ENCODE results near the gene UNCX.
A peak's percentile ranks its signal among the peaks of the same experiment; 100 is the strongest.
"Not testable (repeated sequence)": the region's sequence is repeated elsewhere in the genome, so short reads cannot be mapped to it uniquely, and the experiment has no call there.

The UNCX gene

GRCh38 chr7:1232623-1233332 lies at the start of gene UNCX:
TSS of gene UNCX (plus strand) at chr7:1232872. CDS start at chr7:1233018, 146 bp downstream.
- no peak for DNase-seq (ENCODE audit: low spot score)

- no peak for DNase-seq (ENCODE audit: low spot score)
Observed at GRCh38 chr7:1187127-1187526, 45.5 kb upstream of the UNCX start.

GRCh38 chr7:1188720-1189294 lies 43.9 kb upstream of the UNCX start:
- no peak for DNase-seq (ENCODE audit: low spot score)

- no peak for DNase-seq (ENCODE audit: low spot score)
Observed at GRCh38 chr7:1189986-1190772, 42.5 kb upstream of the UNCX start.

GRCh38 chr7:1192171-1192676 lies 40.4 kb upstream of the UNCX start:
- peak; percentile 35 for DNase-seq (ENCODE audit: low spot score)

GRCh38 chr7:1193593-1194424 lies 38.9 kb upstream of the UNCX start:
- peak; percentile 26 for DNase-seq (ENCODE audit: low spot score)

GRCh38 chr7:1196441-1196840 lies 36.2 kb upstream of the UNCX start:
- not testable (repeated sequence) for DNase-seq (ENCODE audit: low spot score)

GRCh38 chr7:1196950-1197349 lies 35.7 kb upstream of the UNCX start:
- DNase-seq (ENCODE audit: low spot score): no peak

GRCh38 chr7:1197997-1198625 lies 34.6 kb upstream of the UNCX start:
- no peak for DNase-seq (ENCODE audit: low spot score)

- DNase-seq (ENCODE audit: low spot score): no peak
Observed at GRCh38 chr7:1200045-1200444, 32.6 kb upstream of the UNCX start.

- no peak for DNase-seq (ENCODE audit: low spot score)
Observed at GRCh38 chr7:1201916-1202315, 30.8 kb upstream of the UNCX start.

GRCh38 chr7:1202914-1203313 lies 29.8 kb upstream of the UNCX start:
- not testable (repeated sequence) for DNase-seq (ENCODE audit: low spot score)

GRCh38 chr7:1204460-1205140 lies 28.1 kb upstream of the UNCX start:
- no peak for DNase-seq (ENCODE audit: low spot score)

- DNase-seq (ENCODE audit: low spot score): not testable (repeated sequence)
Observed at GRCh38 chr7:1205742-1206141, 26.9 kb upstream of the UNCX start.

GRCh38 chr7:1209097-1209496 lies 23.6 kb upstream of the UNCX start:
- no peak for DNase-seq (ENCODE audit: low spot score)

- no peak for DNase-seq (ENCODE audit: low spot score)
Observed at GRCh38 chr7:1210321-1210978, 22.2 kb upstream of the UNCX start.

- no peak for DNase-seq (ENCODE audit: low spot score)
Observed at GRCh38 chr7:1210979-1211608, 21.6 kb upstream of the UNCX start.

GRCh38 chr7:1211611-1212010 lies 21.1 kb upstream of the UNCX start:
- DNase-seq (ENCODE audit: low spot score): no peak

GRCh38 chr7:1212025-1212424 lies 20.6 kb upstream of the UNCX start:
- DNase-seq (ENCODE audit: low spot score): not testable (repeated sequence)

- no peak for DNase-seq (ENCODE audit: low spot score)
Observed at GRCh38 chr7:1214516-1214915, 18.2 kb upstream of the UNCX start.

Data from CD4-positive, alpha-beta T cell treated with Interleukin-2 at 100 ng/mL for 4 hours (primary cell).